Upper lobe of left lung (tissue), 4 donors: ENCODE data around the gene TDP2.

ENCODE experiments used
- EP300 ChIP-seq, 4 donors: sonication (generic); formaldehyde crosslinking; IDR thresholded peaks; one replicate each; pipeline ENCODE4 v1.5.1; 2017; ENCODE audit warnings: antibody characterized with exemption in 4 of 4, control low read depth in 2 of 4
- POLR2AphosphoS5 ChIP-seq, 2 donors: sonication (generic); formaldehyde crosslinking; IDR thresholded peaks; one replicate each; pipeline ENCODE4 v1.5.1; 2017; ENCODE audit warnings: antibody characterized with exemption in 2 of 2

DNA sequence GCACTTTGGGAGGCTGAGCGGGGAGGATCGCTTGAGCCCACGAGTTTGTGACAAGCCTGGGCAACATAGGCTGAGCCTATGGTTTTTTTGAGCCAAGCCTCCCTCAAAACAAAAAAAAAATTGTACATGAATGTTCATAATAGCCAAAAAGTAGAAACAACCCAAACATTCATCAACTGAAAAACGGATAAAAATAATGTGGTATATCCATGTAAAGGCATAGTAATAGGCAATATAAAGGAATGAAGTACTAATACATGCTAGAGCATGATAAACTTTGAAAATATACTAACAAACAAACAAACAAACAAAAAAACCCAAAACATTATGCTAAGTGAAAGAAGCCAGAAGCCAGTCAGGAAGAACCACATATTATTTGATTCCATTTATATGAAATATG, 56.0 kb downstream of the TDP2 start:
- TF ChIP-seq POLR2AphosphoS5 (IDR thresholded peaks at IDR 0.05) = no peak
- TF ChIP-seq EP300 (IDR thresholded peaks at IDR 0.05) = no peak
